Osteoblast (primary cell): ENCODE data around the gene ELSPBP1. TPM values are rescaled to one million over a fixed set of nuclear protein-coding genes. Genes with fewer than 3 reads are reported as not detected.
"Not testable (repeated sequence)": the region's sequence is repeated elsewhere in the genome, so short reads cannot be mapped to it uniquely, and the experiment has no call there.

Experiments
- DNase-seq: peaks from one replicate; pipeline ENCODE4 v3.0.0; 2011; ENCODE audit warnings: low spot score, mixed read lengths; ENCODE audit not compliant: insufficient read length; ENCODE audit errors: missing footprints
- H2AFZ ChIP-seq: 2 replicates; pipeline ENCODE4 v1.6.0; 2011; ENCODE audit warnings: mild to moderate bottlenecking, low read length
- H3K27ac ChIP-seq: 2 replicates; pipeline ENCODE4 v1.5.1; 2011; ENCODE audit warnings: mild to moderate bottlenecking, low read depth, low read length, moderate library complexity
- H3K27me3 ChIP-seq: 2 replicates; pipeline ENCODE4 v1.6.0; 2012; ENCODE audit warnings: mild to moderate bottlenecking, control low read depth, inconsistent platforms, low read length, moderate library complexity; ENCODE audit not compliant: insufficient read depth
- H3K36me3 ChIP-seq: 2 replicates; pipeline ENCODE4 v1.5.1; 2011; ENCODE audit warnings: mild to moderate bottlenecking, low read length, control low read depth, moderate library complexity; ENCODE audit not compliant: insufficient read depth
- H3K4me1 ChIP-seq: 2 replicates; pipeline ENCODE4 v1.5.1; 2011; ENCODE audit warnings: mild to moderate bottlenecking, low read length, control low read depth, moderate library complexity; ENCODE audit not compliant: insufficient read depth
- H3K4me2 ChIP-seq: 2 replicates; pipeline ENCODE4 v1.6.0; 2011; ENCODE audit warnings: mild to moderate bottlenecking, low read length; ENCODE audit not compliant: insufficient read depth
- H3K4me3 ChIP-seq: fragments of 200-600 bp; sonication (generic); 3 replicates; pipeline ENCODE4 v1.5.1; 2012; ENCODE audit warnings: mild to moderate bottlenecking, low read length, inconsistent platforms; ENCODE audit not compliant: insufficient read depth
- H3K79me2 ChIP-seq: 2 replicates; pipeline ENCODE4 v1.6.0; 2012; ENCODE audit warnings: mild to moderate bottlenecking, low read length, control low read depth, inconsistent platforms; ENCODE audit not compliant: insufficient read depth
- H3K9me3 ChIP-seq: 2 replicates; pipeline ENCODE4 v1.5.1; 2011; ENCODE audit warnings: low read depth, low read length, control low read depth
- H4K20me1 ChIP-seq: 2 replicates; pipeline ENCODE4 v1.6.0; 2012; ENCODE audit warnings: mild to moderate bottlenecking, low read length, control low read depth; ENCODE audit not compliant: insufficient read depth
- total RNA-seq: library from RNA; depleted of rRNA; stranded (reverse); fragments of >200 nt; gene quantifications from 2 replicates; pipeline ENCODE4 v1.2.3, GENCODE V29; 2012
- TF ChIP-seq, protein P1 (sequence below): IDR thresholded peaks from 2 replicates; pipeline ENCODE4 v1.5.1; 2011; ENCODE audit warnings: mild to moderate bottlenecking, low read depth, low read length, moderate library complexity; ENCODE audit errors: extremely low read depth

Gene ELSPBP1
- total RNA-seq: not detected in 2 replicates

DNA sequence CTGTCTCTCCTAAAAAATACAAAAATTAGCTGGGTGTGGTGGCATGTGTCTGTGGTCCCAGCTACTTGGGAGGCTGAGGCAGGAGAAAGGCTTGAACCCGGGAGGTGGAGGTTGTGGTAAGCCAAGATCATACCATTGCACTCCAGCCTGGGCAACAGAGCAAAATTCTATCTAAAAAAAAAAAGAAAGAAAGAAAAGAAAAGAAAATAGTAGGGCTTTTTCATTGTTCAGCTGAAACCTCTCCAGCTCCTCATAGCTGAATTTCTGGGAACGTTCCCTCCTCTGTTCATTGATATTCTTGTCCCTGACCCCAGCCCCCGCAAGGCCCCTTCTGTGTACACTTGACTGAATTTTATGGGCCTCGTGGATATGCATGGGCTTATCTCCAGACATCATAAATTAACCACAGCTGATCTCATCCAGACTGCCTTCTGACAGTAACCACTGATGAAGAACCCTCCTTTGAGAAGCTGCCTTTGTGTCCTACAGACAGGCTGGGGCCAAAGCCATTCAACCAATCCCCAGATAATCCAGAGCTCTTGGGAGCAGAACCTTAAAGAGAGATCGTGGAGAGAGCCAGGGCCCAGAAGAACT, at the start of gene ELSPBP1:
ELSPBP1 (plus strand) TSS at position 424 of the 594 bp plus-strand sequence. CDS start 14,036 bp downstream, outside the sequence.
- no peak for DNase-seq
- no peaks in the 10 kb centered on the region for H3K79me2 ChIP-seq
- TF ChIP-seq, protein P1, sequence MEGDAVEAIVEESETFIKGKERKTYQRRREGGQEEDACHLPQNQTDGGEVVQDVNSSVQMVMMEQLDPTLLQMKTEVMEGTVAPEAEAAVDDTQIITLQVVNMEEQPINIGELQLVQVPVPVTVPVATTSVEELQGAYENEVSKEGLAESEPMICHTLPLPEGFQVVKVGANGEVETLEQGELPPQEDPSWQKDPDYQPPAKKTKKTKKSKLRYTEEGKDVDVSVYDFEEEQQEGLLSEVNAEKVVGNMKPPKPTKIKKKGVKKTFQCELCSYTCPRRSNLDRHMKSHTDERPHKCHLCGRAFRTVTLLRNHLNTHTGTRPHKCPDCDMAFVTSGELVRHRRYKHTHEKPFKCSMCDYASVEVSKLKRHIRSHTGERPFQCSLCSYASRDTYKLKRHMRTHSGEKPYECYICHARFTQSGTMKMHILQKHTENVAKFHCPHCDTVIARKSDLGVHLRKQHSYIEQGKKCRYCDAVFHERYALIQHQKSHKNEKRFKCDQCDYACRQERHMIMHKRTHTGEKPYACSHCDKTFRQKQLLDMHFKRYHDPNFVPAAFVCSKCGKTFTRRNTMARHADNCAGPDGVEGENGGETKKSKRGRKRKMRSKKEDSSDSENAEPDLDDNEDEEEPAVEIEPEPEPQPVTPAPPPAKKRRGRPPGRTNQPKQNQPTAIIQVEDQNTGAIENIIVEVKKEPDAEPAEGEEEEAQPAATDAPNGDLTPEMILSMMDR: no peak
- no peak within 1 kb of the TSS for H3K4me3 ChIP-seq
- H3K9me3 ChIP-seq: no peaks in the 10 kb centered on the region
- no peak within 1 kb of the TSS for H2AFZ ChIP-seq
- H3K27me3 ChIP-seq: peaks cover 4% of the 10 kb centered on the region
- H3K4me2 ChIP-seq: no peak within 1 kb of the TSS
- H3K4me1 ChIP-seq: no peaks in the 10 kb centered on the region
- H4K20me1 ChIP-seq: no peaks in the 10 kb centered on the region
- H3K27ac ChIP-seq: no peak within 1 kb of the TSS
- no peaks in the 10 kb centered on the region for H3K36me3 ChIP-seq

DNA sequence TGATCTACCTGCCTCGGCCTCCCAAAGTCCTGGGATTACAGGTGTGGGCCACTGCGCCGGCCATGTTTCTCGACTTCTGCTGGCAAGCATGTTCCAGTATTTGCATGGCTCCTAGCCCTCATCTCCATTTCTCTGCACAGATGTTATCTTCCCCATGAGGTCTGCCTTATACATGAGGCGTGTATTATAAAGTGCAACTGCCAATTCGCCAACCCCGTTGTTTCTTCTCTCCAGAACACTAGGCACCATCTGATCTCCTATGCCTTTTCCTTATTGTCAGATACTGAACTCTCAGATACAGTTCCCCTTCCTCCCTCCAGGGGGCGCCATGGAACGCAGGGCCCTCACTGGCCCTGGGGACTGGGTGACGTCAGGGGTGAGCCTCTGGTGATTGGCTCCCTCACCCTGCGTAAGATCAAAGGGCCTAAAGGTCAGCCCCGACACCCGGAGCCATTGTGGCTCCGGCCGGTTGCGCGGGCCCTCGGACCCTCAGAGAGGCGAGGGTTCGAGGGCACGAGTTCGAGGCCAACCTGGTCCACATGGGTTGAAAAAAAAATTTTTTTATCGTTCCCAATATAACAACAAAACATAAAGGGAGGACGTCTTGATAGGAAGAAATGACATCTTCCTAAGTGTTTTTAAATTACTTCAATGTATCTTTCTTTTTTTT, 44.4 kb upstream of the ELSPBP1 start:
- H4K20me1 ChIP-seq, DNase-seq, H3K4me1 ChIP-seq, H3K36me3 ChIP-seq, H3K9me3 ChIP-seq, H3K27me3 ChIP-seq, H3K79me2 ChIP-seq, H3K4me3 ChIP-seq, H2AFZ ChIP-seq, H3K4me2 ChIP-seq, H3K27ac ChIP-seq: not testable (repeated sequence)

DNA sequence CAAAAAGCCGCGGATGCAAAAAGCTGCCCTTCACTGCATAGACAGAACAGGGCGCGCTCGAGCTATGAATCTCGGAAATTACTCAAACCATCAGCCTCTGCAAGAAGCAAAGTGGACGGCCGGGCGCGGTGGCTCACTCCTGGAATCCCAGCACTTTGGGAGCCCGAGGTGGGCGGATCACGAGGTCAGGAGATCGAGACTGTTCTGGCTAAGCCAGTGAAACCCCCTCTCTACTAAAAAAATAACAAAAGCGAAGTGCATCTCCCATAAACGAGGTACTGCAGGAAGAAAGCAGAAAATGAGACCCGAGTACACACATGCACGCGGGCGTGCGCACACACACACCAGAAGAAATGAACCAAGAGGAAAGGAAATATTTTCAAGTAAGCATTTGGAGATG, 42.3 kb upstream of the ELSPBP1 start:
- not testable (repeated sequence) for H3K4me1 ChIP-seq, H3K27ac ChIP-seq, H3K4me3 ChIP-seq, H3K27me3 ChIP-seq, H4K20me1 ChIP-seq, H3K79me2 ChIP-seq, H3K36me3 ChIP-seq, H3K9me3 ChIP-seq, H2AFZ ChIP-seq, DNase-seq, H3K4me2 ChIP-seq

DNA sequence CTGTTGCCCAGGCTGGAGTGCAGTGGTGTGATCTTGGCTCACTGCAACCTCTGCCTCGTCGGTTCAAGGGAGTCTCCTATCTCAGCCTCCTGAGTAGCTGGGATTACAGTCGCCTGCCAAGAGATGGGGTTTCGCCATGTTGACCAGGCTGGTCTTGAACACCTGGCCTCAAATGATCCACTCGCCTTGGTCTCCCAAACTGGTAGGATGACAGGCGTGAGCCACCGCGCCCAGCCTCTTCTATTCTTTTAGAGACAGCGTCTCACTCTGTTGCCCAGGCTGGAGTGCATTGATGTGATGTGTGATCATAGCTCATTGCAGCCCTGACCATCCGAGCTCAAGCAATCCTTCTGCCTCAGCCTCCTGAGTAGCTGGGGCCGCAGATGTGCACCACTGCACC, 38.5 kb upstream of the ELSPBP1 start:
- not testable (repeated sequence) for H3K27ac ChIP-seq, H3K4me2 ChIP-seq, H3K4me1 ChIP-seq, H3K36me3 ChIP-seq, H3K4me3 ChIP-seq, H2AFZ ChIP-seq, DNase-seq, H4K20me1 ChIP-seq, H3K9me3 ChIP-seq, H3K27me3 ChIP-seq, H3K79me2 ChIP-seq

DNA sequence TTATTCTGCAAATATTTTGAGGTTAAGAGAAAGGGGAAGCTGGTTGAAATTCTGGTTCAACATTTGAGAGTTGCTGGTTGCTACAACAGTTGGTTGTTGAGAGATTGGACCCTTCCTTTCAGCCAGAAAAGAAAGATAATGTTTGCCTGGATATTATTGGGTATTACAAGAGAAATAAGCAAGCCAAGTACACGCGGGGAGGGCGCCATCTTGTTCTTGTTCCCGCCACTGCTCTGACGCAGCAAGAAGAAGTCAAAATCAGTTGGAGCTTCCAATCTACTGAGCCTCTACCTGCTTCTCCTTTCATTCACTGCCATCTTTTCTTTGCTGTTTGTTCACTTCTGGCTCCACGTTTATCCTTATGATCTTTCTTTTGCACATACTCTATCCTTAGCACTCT, 20.9 kb upstream of the ELSPBP1 start:
- no peaks in the 10 kb centered on the region for H3K4me1 ChIP-seq
- peaks cover 17% of the 10 kb centered on the region for H3K27me3 ChIP-seq
- H3K4me3 ChIP-seq: no peak overlapping the region
- H3K4me2 ChIP-seq: no peak overlapping the region
- no peaks in the 10 kb centered on the region for H4K20me1 ChIP-seq
- H2AFZ ChIP-seq: no peak overlapping the region
- DNase-seq: no peak
- H3K79me2 ChIP-seq: no peaks in the 10 kb centered on the region
- TF ChIP-seq, protein P1: no peak
- no peaks in the 10 kb centered on the region for H3K9me3 ChIP-seq
- no peak overlapping the region for H3K27ac ChIP-seq
- H3K36me3 ChIP-seq: no peaks in the 10 kb centered on the region
